ENCODE data around the gene BEND5.

BEND5 gene

GRCh38 chr1:48756683-48757316 lies 19.9 kb downstream of the BEND5 start (continued):
- TF ChIP-seq INSM2 (tag by site-specific recombination; IDR thresholded peaks at IDR 0.05) (no peak), ZNF280C (tag by site-specific recombination; IDR thresholded peaks at IDR 0.05) (no peak), ZNF24 (tag by site-specific recombination; IDR thresholded peaks at IDR 0.05) (no peak)

- CTCF ChIA-PET = interaction anchor here (0.6 kb wide), 1 partner anchor 253 kb away, joined by 4 read pairs; no protein-coding TSS in a partner anchor
- POLR2A ChIA-PET = no interaction called here
- no peaks in the 10 kb centered on the region for H3K4me1 ChIP-seq (ENCODE audit: control insufficient read depth, insufficient read depth, low read length)
- no peak for TF ChIP-seq GLI4 (tag by site-specific recombination; IDR thresholded peaks at IDR 0.05)
- TF ChIP-seq YY1 (tag by site-specific recombination; IDR thresholded peaks at IDR 0.05) = no peak
- peak; percentile 66 for TF ChIP-seq REST (tag by site-specific recombination; IDR thresholded peaks at IDR 0.05)
- peaks cover 3 to 32% of the 10 kb centered on the region in 2 experiments; a peak in 2 of 3 replicates for H3K36me3 ChIP-seq (ENCODE audit: control insufficient read depth in 2 of 2, insufficient read depth in 1 of 2, low read length in 2 of 2)
- no peaks in the 10 kb centered on the region for H3K9me3 ChIP-seq (ENCODE audit: control insufficient read depth, insufficient read depth, low read depth, low read length)
- H3K27ac ChIP-seq (ENCODE audit: extremely low read depth, low read depth, low read length) = no peak overlapping the region
- no peak overlapping the region for H3K4me3 ChIP-seq (ENCODE audit: low read depth, low read length)
These were observed 23.4 kb downstream of the BEND5 start for GRCh38 chr1:48753293-48753692.

- CTCF ChIA-PET = no interaction called here
- POLR2A ChIA-PET = no interaction called here
- Histone ChIP-seq H3K36me3 (ENCODE audit: control insufficient read depth in 2 of 2, insufficient read depth in 1 of 2, low read length in 2 of 2) (peaks cover 0 to 15% of the 10 kb centered on the region in 2 experiments; a peak in 1 of 3 replicates), H3K27ac (ENCODE audit: extremely low read depth, low read depth, low read length) (no peak overlapping the region), H3K9me3 (ENCODE audit: control insufficient read depth, insufficient read depth, low read depth, low read length) (no peaks in the 10 kb centered on the region), H3K4me1 (ENCODE audit: control insufficient read depth, insufficient read depth, low read length) (no peaks in the 10 kb centered on the region), H3K4me3 (ENCODE audit: low read depth, low read length) (no peak overlapping the region)
- TF ChIP-seq HOXA7 (CRISPR knock-in tag; IDR thresholded peaks at IDR 0.05; ENCODE audit: borderline replicate concordance) (no peak), GLIS2 (tag by site-specific recombination; IDR thresholded peaks at IDR 0.05) (no peak), SALL2 (tag by site-specific recombination; IDR thresholded peaks at IDR 0.05; ENCODE audit: borderline replicate concordance) (no peak), GLI2 (tag by site-specific recombination; IDR thresholded peaks at IDR 0.05; ENCODE audit: borderline replicate concordance, low read depth) (no peak), YY1 (tag by site-specific recombination; IDR thresholded peaks at IDR 0.05) (no peak), ZNF19 (tag by site-specific recombination; IDR thresholded peaks at IDR 0.05; ENCODE audit: low read depth) (no peak), ZNF335 (tag by site-specific recombination; conservative IDR thresholded peaks at IDR 0.05) (no peak), ZNF221 (tag by site-specific recombination; IDR thresholded peaks at IDR 0.05; ENCODE audit: borderline replicate concordance) (no peak), ZSCAN30 (tag by site-specific recombination; IDR thresholded peaks at IDR 0.05) (no peak), ZNF555 (tag by site-specific recombination; conservative IDR thresholded peaks at IDR 0.05) (no peak), ZNF658 (tag by site-specific recombination; IDR thresholded peaks at IDR 0.05) (no peak), BCL11A (tag by site-specific recombination; IDR thresholded peaks at IDR 0.05; ENCODE audit: low read depth) (no peak), PRDM6 (tag by site-specific recombination; IDR thresholded peaks at IDR 0.05) (no peak), ZNF654 (tag by site-specific recombination; IDR thresholded peaks at IDR 0.05; ENCODE audit: low read depth) (no peak)
These were observed 26.6 kb downstream of the BEND5 start for GRCh38 chr1:48750109-48750508.

All from HEK293 (cell line).